ENCODE measurements around the gene STOML1.

STOML1 gene

DNA sequence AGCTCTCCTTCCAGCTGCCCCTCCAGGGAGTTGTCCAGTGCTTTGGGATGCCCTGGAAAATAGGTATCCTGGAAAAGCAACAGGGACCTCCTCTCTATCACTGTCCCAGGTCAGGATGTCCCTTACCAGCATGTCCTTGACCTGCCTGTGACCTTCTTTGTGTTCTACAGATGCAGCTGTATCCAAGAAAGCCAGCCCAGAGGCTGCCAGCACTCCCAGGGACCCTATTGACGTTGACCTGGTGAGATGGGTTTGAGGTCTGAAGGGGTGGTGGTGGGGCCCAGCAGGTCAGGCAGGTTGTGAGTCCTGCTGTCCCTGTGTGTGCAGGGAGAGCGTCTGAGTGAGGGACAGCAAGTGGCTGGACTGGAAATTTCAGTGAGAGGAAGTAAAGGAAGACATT lies 32.6 kb upstream of the STOML1 start:
- Histone ChIP-seq H3K36me3 (replicated peaks) (peaks cover 43% of the 10 kb centered on the region), H3K27ac (no peak overlapping the region), H3K4me3 (ENCODE audit: low read depth, low read length) (no peak overlapping the region), H3K27me3 (replicated peaks) (no peaks in the 10 kb centered on the region)
- TF ChIP-seq, protein P1, sequence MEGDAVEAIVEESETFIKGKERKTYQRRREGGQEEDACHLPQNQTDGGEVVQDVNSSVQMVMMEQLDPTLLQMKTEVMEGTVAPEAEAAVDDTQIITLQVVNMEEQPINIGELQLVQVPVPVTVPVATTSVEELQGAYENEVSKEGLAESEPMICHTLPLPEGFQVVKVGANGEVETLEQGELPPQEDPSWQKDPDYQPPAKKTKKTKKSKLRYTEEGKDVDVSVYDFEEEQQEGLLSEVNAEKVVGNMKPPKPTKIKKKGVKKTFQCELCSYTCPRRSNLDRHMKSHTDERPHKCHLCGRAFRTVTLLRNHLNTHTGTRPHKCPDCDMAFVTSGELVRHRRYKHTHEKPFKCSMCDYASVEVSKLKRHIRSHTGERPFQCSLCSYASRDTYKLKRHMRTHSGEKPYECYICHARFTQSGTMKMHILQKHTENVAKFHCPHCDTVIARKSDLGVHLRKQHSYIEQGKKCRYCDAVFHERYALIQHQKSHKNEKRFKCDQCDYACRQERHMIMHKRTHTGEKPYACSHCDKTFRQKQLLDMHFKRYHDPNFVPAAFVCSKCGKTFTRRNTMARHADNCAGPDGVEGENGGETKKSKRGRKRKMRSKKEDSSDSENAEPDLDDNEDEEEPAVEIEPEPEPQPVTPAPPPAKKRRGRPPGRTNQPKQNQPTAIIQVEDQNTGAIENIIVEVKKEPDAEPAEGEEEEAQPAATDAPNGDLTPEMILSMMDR (IDR thresholded peaks at IDR 0.05; ENCODE audit: low read depth, low read length, missing control alignments) = no peak
- in situ Hi-C loops (cut with HindIII; ENCODE audit: low pct_ligation_motif_present, low sequenced_read_pairs) = no loop called here
- DNase-seq = no peak

- in situ Hi-C loops (cut with HindIII; ENCODE audit: low pct_ligation_motif_present, low sequenced_read_pairs) = no loop called here
- H3K36me3 ChIP-seq (replicated peaks) = peaks cover 35% of the 10 kb centered on the region
- H3K27ac ChIP-seq = no peak overlapping the region
Measured at GRCh38 chr15:74022706-74023470, 30.8 kb upstream of the STOML1 start.

GRCh38 chr15:74019734-74020133 lies 27.6 kb upstream of the STOML1 start:
- H3K27ac ChIP-seq = no peak overlapping the region
- no peak overlapping the region for H3K4me3 ChIP-seq (ENCODE audit: low read depth, low read length)
- in situ Hi-C loops (cut with HindIII; ENCODE audit: low pct_ligation_motif_present, low sequenced_read_pairs) = no loop called here
- no peaks in the 10 kb centered on the region for H3K27me3 ChIP-seq (replicated peaks)
- peaks cover 22% of the 10 kb centered on the region for H3K36me3 ChIP-seq (replicated peaks)
- TF ChIP-seq, protein P1 (IDR thresholded peaks at IDR 0.05; ENCODE audit: low read depth, low read length, missing control alignments) = no peak
- no peak for DNase-seq

More at GRCh38 chr15:74022706-74023470, 30.8 kb upstream of the STOML1 start:
- H3K27me3 ChIP-seq (replicated peaks) = no peaks in the 10 kb centered on the region
- no peak for DNase-seq
- TF ChIP-seq, protein P1 (IDR thresholded peaks at IDR 0.05; ENCODE audit: low read depth, low read length, missing control alignments) = no peak
- no peak overlapping the region for H3K4me3 ChIP-seq (ENCODE audit: low read depth, low read length)

GRCh38 chr15:74013374-74013894 lies 21.3 kb upstream of the STOML1 start:
- no peaks in the 10 kb centered on the region for H3K27me3 ChIP-seq (replicated peaks)
- peaks cover 3% of the 10 kb centered on the region for H3K36me3 ChIP-seq (replicated peaks)
- no peak overlapping the region for H3K27ac ChIP-seq
- TF ChIP-seq, protein P1 (IDR thresholded peaks at IDR 0.05; ENCODE audit: low read depth, low read length, missing control alignments) = no peak
- no peak for DNase-seq
- H3K4me3 ChIP-seq (ENCODE audit: low read depth, low read length) = no peak overlapping the region
- in situ Hi-C loops (cut with HindIII; ENCODE audit: low pct_ligation_motif_present, low sequenced_read_pairs) = no loop called here

- H3K4me3 ChIP-seq (ENCODE audit: low read depth, low read length) = no peak overlapping the region
- no peak overlapping the region for H3K27ac ChIP-seq
- in situ Hi-C loops (cut with HindIII; ENCODE audit: low pct_ligation_motif_present, low sequenced_read_pairs) = no loop called here
- no peak for DNase-seq
- H3K36me3 ChIP-seq (replicated peaks) = peaks cover 10% of the 10 kb centered on the region
- TF ChIP-seq, protein P1 (IDR thresholded peaks at IDR 0.05; ENCODE audit: low read depth, low read length, missing control alignments) = no peak
- H3K27me3 ChIP-seq (replicated peaks) = no peaks in the 10 kb centered on the region
Measured at GRCh38 chr15:74011610-74012009, 19.5 kb upstream of the STOML1 start.

Data from brain microvascular endothelial cell (primary cell).